Suprapubic skin (tissue), 3 donors: ENCODE measurements around the gene ZGRF1.

Experiments used
- CTCF ChIP-seq, 2 donors: fragments of 200-600 bp in 1 of 2; fragments of 450-650 bp in 1 of 2; sonication (generic) in 1 of 2; IDR thresholded peaks; one replicate each; pipeline ENCODE4 v1.5.1; 2016 to 2019; ENCODE audit warnings: antibody characterized with exemption in 2 of 2, mild to moderate bottlenecking in 1 of 2, moderate library complexity in 1 of 2
- EP300 ChIP-seq: sonication (generic); formaldehyde crosslinking; IDR thresholded peaks from one replicate; pipeline ENCODE4 v1.6.1; 2017; ENCODE audit warnings: antibody characterized with exemption

- no peak for TF ChIP-seq CTCF (IDR thresholded peaks at IDR 0.05)
- no peak for TF ChIP-seq EP300
Measured at GRCh38 chr4:112655270-112655669, 18.6 kb upstream of the ZGRF1 start.
